Lower leg skin (tissue), 4 donors: ENCODE measurements around the gene DSCAML1. TPM values are rescaled to one million over a fixed set of nuclear protein-coding genes. Genes with fewer than 3 reads are reported as not detected.
A peak's percentile ranks its signal among the peaks of the same experiment; 100 is the strongest.

Source experiments
- DNase-seq, 2 donors: peaks; one replicate each; pipeline ENCODE4 v3.0.0-alpha.2; 2019; ENCODE audit warnings: low spot score in 2 of 2
- H3K4me3 ChIP-seq: fragments of 200-600 bp; sonication (generic); 2 replicates; pipeline ENCODE4 v1.5.1; 2017; ENCODE audit warnings: mild to moderate bottlenecking, low read depth; ENCODE audit not compliant: poor library complexity, severe bottlenecking
- CTCF ChIP-seq, 3 donors: fragments of 450-650 bp; IDR thresholded peaks; one replicate each; pipeline ENCODE4 v1.5.1; 2016; ENCODE audit warnings: antibody characterized with exemption in 3 of 3, mild to moderate bottlenecking in 3 of 3, moderate library complexity in 2 of 3
- POLR2A ChIP-seq, 2 donors: fragments of 450-650 bp; IDR thresholded peaks; one replicate each; pipeline ENCODE4 v1.6.1; 2016 to 2017; ENCODE audit warnings: antibody characterized with exemption in 2 of 2, mild to moderate bottlenecking in 1 of 2, moderate library complexity in 1 of 2
- WGBS, 2 donors: methylation state at CpG; one replicate each; pipeline ENCODE4 v1.1.5; 2018; 5-methylcytosine and 5-hydroxymethylcytosine counted together
- intact Hi-C: fragments of 100-400 bp; cut with DNase I; formaldehyde crosslinking; loops from one replicate; pipeline ENCODE4 v1.15.0; 2023; ENCODE audit warnings: low total_unique reads
- total RNA-seq, 4 donors: library from RNA; depleted of rRNA; stranded (reverse); fragments of >200 nt; gene quantifications; one replicate each; pipeline ENCODE4 v1.1.0, GENCODE V29; 2016

The DSCAML1 gene
- total RNA-seq, 4 donors from 2014 or later, result 0.07 to 0.13 (median 0.08) TPM

- WGBS, 2 donors, result 82 to 89% methylated on average over 10 of the region's 10 CpGs
- no peak for TF ChIP-seq POLR2A (IDR thresholded peaks at IDR 0.05)
- TF ChIP-seq CTCF (IDR thresholded peaks at IDR 0.05), result no peak
- intact Hi-C loops, result no loop called here
- DNase-seq, result peak in 1 of 2 donors; percentile 63
- no peak overlapping the region for H3K4me3 ChIP-seq
Observed at GRCh38 chr11:117412176-117412575, 384.8 kb downstream of the DSCAML1 start.

GRCh38 chr11:117411736-117412135, 385.3 kb downstream of the DSCAML1 start:
- WGBS, 2 donors, result 79 to 85% methylated on average over 9 to 10 of the region's 10 CpGs
- no peak overlapping the region for H3K4me3 ChIP-seq
- intact Hi-C loops, result no loop called here
- TF ChIP-seq POLR2A (IDR thresholded peaks at IDR 0.05) (no peak), CTCF (IDR thresholded peaks at IDR 0.05) (no peak)
- peak in 1 of 2 donors; percentile 74 for DNase-seq

- DNase-seq, result peak in 1 of 2 donors; percentile 83
- H3K4me3 ChIP-seq, result no peak overlapping the region
- 75 to 84% methylated on average over 10 to 13 of the region's 14 CpGs for WGBS, 2 donors
- intact Hi-C loops, result no loop called here
- TF ChIP-seq CTCF (IDR thresholded peaks at IDR 0.05) (no peak), POLR2A (IDR thresholded peaks at IDR 0.05) (no peak)
Observed at GRCh38 chr11:117410861-117411710, 385.9 kb downstream of the DSCAML1 start.

GRCh38 chr11:117410238-117410637, 386.8 kb downstream of the DSCAML1 start:
- H3K4me3 ChIP-seq, result no peak overlapping the region
- intact Hi-C loops, result no loop called here
- no peak for TF ChIP-seq POLR2A (IDR thresholded peaks at IDR 0.05)
- no peak for TF ChIP-seq CTCF (IDR thresholded peaks at IDR 0.05)
- WGBS, 2 donors, result 96 to 100% methylated on average over 1 of the region's 1 CpG
- no peak for DNase-seq

- H3K4me3 ChIP-seq, result no peak overlapping the region
- DNase-seq, result peak in 1 of 2 donors; percentile 76
- WGBS, 2 donors, result 94% methylated on average over 12 of the region's 12 CpGs
- intact Hi-C loops, result no loop called here
- no peak for TF ChIP-seq CTCF (IDR thresholded peaks at IDR 0.05)
- TF ChIP-seq POLR2A (IDR thresholded peaks at IDR 0.05), result no peak
Observed at GRCh38 chr11:117409511-117409910, 387.5 kb downstream of the DSCAML1 start.
